Ovary (tissue), 3 donors: ENCODE measurements around the gene CDKAL1.

Source experiments
- CTCF ChIP-seq, 3 donors: fragments of 450-650 bp in 2 of 3; fragments of 200-600 bp in 1 of 3; IDR thresholded peaks; one replicate each; pipeline versions ENCODE4 v1.5.1 to v1.8.0; 2016 to 2022; ENCODE audit warnings: antibody characterized with exemption in 3 of 3, mild to moderate bottlenecking in 1 of 3
- POLR2A ChIP-seq: fragments of 450-650 bp; IDR thresholded peaks from one replicate; pipeline ENCODE4 v1.6.1; 2017; ENCODE audit warnings: antibody characterized with exemption, mild to moderate bottlenecking, moderate library complexity
- donor health status: DM: no; HTN: no; CAD: no.

- TF ChIP-seq CTCF (IDR thresholded peaks at IDR 0.05) (no peak), POLR2A (no peak)
Measured at GRCh38 chr6:20861481-20861880, 327.2 kb downstream of the CDKAL1 start.
